H1 (cell line): ENCODE measurements around the gene ANKRD53. TPM values are rescaled to one million over a fixed set of nuclear protein-coding genes. Genes with fewer than 3 reads are reported as not detected.

Experiments used
- CTCF ChIA-PET: fragments of 300-600 bp; sonication (Branson Sonifier 250); formaldehyde crosslinking; loops from one replicate; lab custom pipeline; 2021; ENCODE audit not compliant: partially characterized antibody; lab: Charles Lee
- POLR2A ChIA-PET: fragments of 300-600 bp; sonication (Branson Sonifier 250); formaldehyde crosslinking; loops from one replicate; lab custom pipeline; 2021; ENCODE audit warnings: inconsistent platforms; ENCODE audit not compliant: partially characterized antibody; lab: Charles Lee
- DNase-seq, 2 experiments: peaks; one replicate each; pipeline versions ENCODE4 v3.0.0 to v3.0.0-alpha.2; 2010 to 2022; ENCODE audit warnings: low spot score in 2 of 2, low read depth in 1 of 2, mixed read lengths in 1 of 2
- FAIRE-seq: peaks from 2 replicates; lab custom pipeline; 2011; peaks lifted over from hg19 to GRCh38; lab: Jason Lieb, UNC
- H2AFZ ChIP-seq: 2 replicates; pipeline ENCODE4 v1.8.1; 2012; ENCODE audit warnings: low read length, inconsistent platforms
- H2AK5ac ChIP-seq: 2 replicates; pipeline ENCODE4 v1.6.1; 2013; ENCODE audit warnings: low read depth, low read length
- H2BK120ac ChIP-seq: replicated peaks from 2 replicates; pipeline ENCODE3; 2013; ENCODE audit warnings: low read depth, low read length, inconsistent platforms
- H2BK12ac ChIP-seq: 2 replicates; pipeline ENCODE4 v1.6.1; 2013; ENCODE audit warnings: low read depth, low read length
- H2BK15ac ChIP-seq: 2 replicates; pipeline ENCODE4 v1.6.1; 2013; ENCODE audit warnings: low read length
- H2BK20ac ChIP-seq: 2 replicates; pipeline ENCODE4 v1.6.1; 2013; ENCODE audit warnings: low read length
- H2BK5ac ChIP-seq: 2 replicates; pipeline ENCODE4 v1.6.1; 2013; ENCODE audit warnings: low read depth, low read length
- H3K14ac ChIP-seq: 2 replicates; pipeline ENCODE4 v1.6.1; 2013; ENCODE audit warnings: inconsistent platforms; ENCODE audit not compliant: insufficient read length
- H3K18ac ChIP-seq: 2 replicates; pipeline ENCODE4 v1.6.1; 2013; ENCODE audit warnings: low read length; ENCODE audit errors: extremely low read depth
- H3K23ac ChIP-seq: 2 replicates; pipeline ENCODE4 v1.6.1; 2013; ENCODE audit warnings: inconsistent platforms; ENCODE audit not compliant: insufficient read length
- H3K23me2 ChIP-seq: 2 replicates; pipeline ENCODE4 v1.6.1; 2013; ENCODE audit warnings: low read depth, low read length
- H3K27ac ChIP-seq: 2 replicates; pipeline ENCODE4 v1.6.1; 2011; ENCODE audit warnings: low read depth, low read length, inconsistent platforms
- H3K27me3 ChIP-seq, 4 experiments: replicated peaks in 1 of 4; 1 replicate in 1 of 4; 2 replicates in 3 of 4; pipeline versions ENCODE4 v1.6.1 to v1.8.1; 2011 to 2013; ENCODE audit warnings: low read length in 3 of 4, mild to moderate bottlenecking in 3 of 4, inconsistent platforms in 2 of 4, mixed read lengths in 2 of 4, moderate library complexity in 1 of 4; ENCODE audit not compliant: control insufficient read depth in 3 of 4, insufficient read depth in 3 of 4; ENCODE audit errors: extremely low read depth in 1 of 4
- H3K36me3 ChIP-seq, 4 experiments: 2 replicates each; pipeline versions ENCODE4 v1.6.1 to v1.8.1; 2011 to 2013; ENCODE audit warnings: mild to moderate bottlenecking in 4 of 4, low read length in 3 of 4, moderate library complexity in 2 of 4, control low read depth in 1 of 4, inconsistent platforms in 1 of 4; ENCODE audit not compliant: insufficient read depth in 4 of 4, control insufficient read depth in 2 of 4
- H3K4ac ChIP-seq: replicated peaks from 2 replicates; pipeline ENCODE3; 2013; ENCODE audit warnings: low read length, low read depth, mixed read lengths, inconsistent platforms; ENCODE audit not compliant: insufficient read length
- H3K4me1 ChIP-seq, 4 experiments: replicated peaks in 1 of 4; 1 replicate in 1 of 4; 2 replicates in 3 of 4; pipeline versions ENCODE4 v1.6.1 to v1.8.1; 2011 to 2013; ENCODE audit warnings: low read length in 3 of 4, inconsistent platforms in 2 of 4, mixed read lengths in 1 of 4; ENCODE audit not compliant: insufficient read depth in 4 of 4, control insufficient read depth in 3 of 4
- H3K4me2 ChIP-seq, 2 experiments: 2 replicates each; pipeline versions ENCODE4 v1.6.1 to v1.8.1; 2011 to 2013; ENCODE audit warnings: low read depth in 2 of 2, low read length in 2 of 2, control low read depth in 1 of 2, inconsistent platforms in 1 of 2, mild to moderate bottlenecking in 1 of 2; ENCODE audit not compliant: insufficient read depth in 1 of 2
- H3K4me3 ChIP-seq, 4 experiments: fragments of 200-600, 300-600 bp in 1 of 4; sonication (generic), shearing (Covaris generic), sonication (Bioruptor Twin) in 1 of 4; 2 replicates each; pipeline versions ENCODE4 v1.5.1 to v1.8.1; 2011 to 2016; ENCODE audit warnings: low read length in 4 of 4, low read depth in 3 of 4, control low read depth in 2 of 4, inconsistent platforms in 2 of 4, mild to moderate bottlenecking in 2 of 4, mixed read lengths in 1 of 4, moderate library complexity in 1 of 4; ENCODE audit not compliant: insufficient read depth in 2 of 4; ENCODE audit errors: extremely low read depth in 1 of 4
- H3K56ac ChIP-seq: replicated peaks from 2 replicates; pipeline ENCODE3; 2013; ENCODE audit warnings: low read depth, mild to moderate bottlenecking, mixed read lengths, low read length, inconsistent platforms; ENCODE audit not compliant: insufficient read length
- H3K79me1 ChIP-seq: 2 replicates; pipeline ENCODE4 v1.6.1; 2013; ENCODE audit warnings: low read depth, low read length, control low read depth
- H3K79me2 ChIP-seq, 2 experiments: 2 replicates each; pipeline versions ENCODE4 v1.6.1 to v1.8.1; 2012 to 2013; ENCODE audit warnings: low read length in 2 of 2, mild to moderate bottlenecking in 2 of 2, inconsistent platforms in 1 of 2; ENCODE audit not compliant: insufficient read depth in 2 of 2, control insufficient read depth in 1 of 2
- H3K9ac ChIP-seq, 4 experiments: replicated peaks in 1 of 4; 1 replicate in 1 of 4; 2 replicates in 3 of 4; pipeline versions ENCODE4 v1.6.1 to v1.8.1; 2011 to 2013; ENCODE audit warnings: low read depth in 3 of 4, low read length in 3 of 4, control low read depth in 2 of 4, mild to moderate bottlenecking in 2 of 4, moderate library complexity in 2 of 4, inconsistent platforms in 1 of 4; ENCODE audit errors: extremely low read depth in 1 of 4
- H3K9me3 ChIP-seq, 2 experiments: 2 replicates each; pipeline versions ENCODE4 v1.6.1 to v1.8.1; 2012 to 2013; ENCODE audit warnings: mild to moderate bottlenecking in 2 of 2, moderate library complexity in 2 of 2, control low read depth in 1 of 2, inconsistent platforms in 1 of 2, low read depth in 1 of 2, low read length in 1 of 2, mixed read lengths in 1 of 2; ENCODE audit not compliant: insufficient read depth in 2 of 2
- H4K20me1 ChIP-seq, 2 experiments: replicated peaks in 1 of 2; 2 replicates each; pipeline versions ENCODE3 to v1.8.1; 2011 to 2013; ENCODE audit warnings: inconsistent platforms in 2 of 2, low read length in 2 of 2, mild to moderate bottlenecking in 1 of 2; ENCODE audit not compliant: insufficient read depth in 2 of 2, control insufficient read depth in 1 of 2
- H4K5ac ChIP-seq: 2 replicates; pipeline ENCODE4 v1.6.1; 2013; ENCODE audit warnings: low read length, low read depth, mixed read lengths, inconsistent platforms; ENCODE audit not compliant: insufficient read length
- H4K8ac ChIP-seq: 2 replicates; pipeline ENCODE4 v1.8.0; 2013; ENCODE audit warnings: mild to moderate bottlenecking, moderate library complexity, low read length, inconsistent platforms; ENCODE audit not compliant: insufficient read depth; ENCODE audit errors: extremely low read depth
- H4K91ac ChIP-seq: replicated peaks from 2 replicates; pipeline ENCODE3; 2013; ENCODE audit warnings: low read length, mixed read lengths, inconsistent platforms; ENCODE audit not compliant: insufficient read length
- BRCA1 ChIP-seq: IDR thresholded peaks from 2 replicates; pipeline ENCODE4 v1.6.1; 2012; ENCODE audit warnings: low read depth, low read length, improper control_type of control experiment
- CBX8 ChIP-seq: fragments of 300-800, 300-1000 bp; sonication (generic); IDR thresholded peaks from 2 replicates; pipeline ENCODE4 v1.7.1; 2016; ENCODE audit warnings: low read depth, low read length, borderline replicate concordance
- MAFK ChIP-seq: IDR thresholded peaks from 2 replicates; pipeline ENCODE4 v1.6.1; 2012; ENCODE audit warnings: low read depth, mild to moderate bottlenecking, improper control_type of control experiment, low read length
- RBBP5 ChIP-seq: IDR thresholded peaks from 2 replicates; pipeline ENCODE4 v1.7.1; 2012; ENCODE audit warnings: low read depth, mild to moderate bottlenecking, inconsistent platforms, low read length, moderate library complexity, borderline replicate concordance
- RFX5 ChIP-seq: IDR thresholded peaks from 2 replicates; pipeline ENCODE4 v1.6.1; 2011; ENCODE audit warnings: low read depth, low read length, improper control_type of control experiment, borderline replicate concordance
- SIRT6 ChIP-seq: IDR thresholded peaks from one replicate; pipeline ENCODE4 v1.7.1; 2012; ENCODE audit warnings: low read length, inconsistent platforms
- SUZ12 ChIP-seq: fragments of 200-600 bp; sonication (generic); IDR thresholded peaks from 2 replicates; pipeline ENCODE4 v1.6.1; 2012; ENCODE audit warnings: mild to moderate bottlenecking, inconsistent platforms, low read length, moderate library complexity, mixed read lengths
- YY1 ChIP-seq: IDR thresholded peaks from 2 replicates; pipeline ENCODE4 v1.6.1; 2011; ENCODE audit warnings: low read depth, mild to moderate bottlenecking, low read length
- WGBS, 2 experiments: shearing (Covaris generic) in 1 of 2; methylation state at CpG; one replicate each; pipeline versions ENCODE4 v1.1.6 to v1.1.7; 2013 to 2015; ENCODE audit warnings: low lambda C conversion rate in 2 of 2, mixed read lengths in 2 of 2, inconsistent platforms in 1 of 2, low coverage in 1 of 2, missing lambda C conversion rate in 1 of 2; ENCODE audit not compliant: insufficient replicate concordance in 2 of 2, insufficient coverage in 1 of 2, insufficient read length in 1 of 2; ENCODE audit errors: extremely low coverage in 1 of 2, missing lambda C conversion rate in 1 of 2; 5-methylcytosine and 5-hydroxymethylcytosine counted together
- polyA plus RNA-seq, 7 experiments: library from polyadenylated mRNA; depleted of rRNA in 3 of 7; stranded (reverse) in 5 of 7; unstranded in 2 of 7; fragments of >200 nt in 5 of 7; fragments of 200-250 nt in 2 of 7; gene quantifications; 1 replicate in 5 of 7; 2 replicates in 1 of 7; 4 replicates in 1 of 7; pipeline versions ENCODE4 v1.2.1 to v1.2.3, GENCODE V29; 2011 to 2013; ENCODE audit warnings: missing spikeins in 2 of 7, mixed read lengths in 2 of 7
- total RNA-seq: library from RNA; stranded (reverse); fragmentation: NEBNext Ultra II Directional; extraction: Animal tissue kit (Norgen Biotek cat#: 25700); gene quantifications from 2 replicates; pipeline ENCODE4 v1.2.1, GENCODE V29; 2021

ANKRD53 gene
- total and polyA plus RNA-seq, 2 of the 8 experiments (the other 6 are each of a cell fraction or from before 2014, with no cell fraction given) = 0.39 to 0.70 TPM

- peaks cover 9 to 37% (median 29%) of the 10 kb centered on the region in 4 experiments for H3K4me1 ChIP-seq
- CTCF ChIA-PET = interaction anchor here (0.7 to 22.0 kb wide), 15 partner anchors 11 to 186 kb away, joined by 3 to 513 read pairs (median 4); partner anchors contain the start of genes ANKRD53, ATP6V1B1 and FIGLA
Observed at GRCh38 chr2:70942396-70943204, 35.8 kb upstream of the ANKRD53 start.

More at GRCh38 chr2:70942396-70943204, 35.8 kb upstream of the ANKRD53 start:
- Histone ChIP-seq H3K9me3 (no peaks in the 10 kb centered on the region), H2BK15ac (no peak overlapping the region), H3K79me1 (no peaks in the 10 kb centered on the region), H3K23ac (no peak overlapping the region), H3K27me3 (peaks cover 10 to 48% (median 40%) of the 10 kb centered on the region in 4 experiments), H3K4me2 (no peak overlapping the region), H4K20me1 (peaks cover 0 to 3% of the 10 kb centered on the region in 2 experiments), H2BK12ac (no peak overlapping the region), H3K4ac (no peak overlapping the region), H4K91ac (no peak overlapping the region), H2AFZ (no peak overlapping the region), H2BK120ac (no peak overlapping the region), H4K5ac (no peak overlapping the region), H3K56ac (no peak overlapping the region), H2AK5ac (no peak overlapping the region), H3K4me3 (no peak overlapping the region; a peak in 1 of 8 replicates), H4K8ac (no peak overlapping the region), H2BK5ac (no peak overlapping the region), H3K79me2 (no peaks in the 10 kb centered on the region), H3K27ac (no peak overlapping the region), H3K9ac (no peak overlapping the region), H3K18ac (peak overlapping the region; percentile 36; the same call in 1 of the 2 replicates), H3K23me2 (peaks cover 3% of the 10 kb centered on the region; the same call in 1 of the 2 replicates), H3K14ac (no peak overlapping the region), H3K36me3 (no peaks in the 10 kb centered on the region), H2BK20ac (no peak overlapping the region)
- TF ChIP-seq SUZ12 = no peak
- TF ChIP-seq SIRT6 = no peak
- TF ChIP-seq CBX8 = no peak
- TF ChIP-seq RBBP5 = no peak
- TF ChIP-seq BRCA1 = no peak
- no peak for TF ChIP-seq YY1
- TF ChIP-seq RFX5 = no peak
- TF ChIP-seq MAFK = no peak
- FAIRE-seq (no peak), DNase-seq (no peak)
- 58% methylated on average over 6 of the region's 6 CpGs; no CpG with 5 or more reads in 1 of the 2 experiments for WGBS, 2 experiments
- POLR2A ChIA-PET = no interaction called here
